C1 segment of cervical spinal cord (tissue), 14 donors: ENCODE data around the gene IGSF9.
A peak's percentile ranks its signal among the peaks of the same experiment; 100 is the strongest.
"Not testable (repeated sequence)": the region's sequence is repeated elsewhere in the genome, so short reads cannot be mapped to it uniquely, and the experiment has no call there.

Experiments used
- DNase-seq, 14 donors: peaks; one replicate each; lab custom pipeline; 2025; lab: John Stamatoyannopoulos, UW

Gene IGSF9

DNA sequence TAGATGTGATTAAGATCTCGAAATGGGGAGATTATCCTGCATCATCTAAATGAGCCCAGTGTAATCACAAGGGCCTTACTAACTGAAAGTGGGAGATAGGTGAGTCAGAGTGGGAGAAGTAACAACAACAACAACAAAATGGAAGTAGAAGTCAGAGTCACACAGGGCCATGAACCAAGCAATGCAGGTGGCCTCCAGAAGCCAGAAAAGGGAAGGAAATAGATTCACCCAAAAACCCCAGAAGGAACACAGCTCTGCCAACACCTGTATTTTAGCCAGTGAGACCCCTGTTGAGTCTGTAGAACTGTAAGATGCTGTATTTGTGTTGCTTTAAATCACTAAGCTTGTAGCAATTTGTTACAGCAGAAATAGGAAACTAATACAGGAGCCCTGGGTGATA is 24.2 kb downstream of the IGSF9 start:
- DNase-seq: no peak

GRCh38 chr1:159920651-159921050 is 24.8 kb downstream of the IGSF9 start:
- DNase-seq: no peak

DNA sequence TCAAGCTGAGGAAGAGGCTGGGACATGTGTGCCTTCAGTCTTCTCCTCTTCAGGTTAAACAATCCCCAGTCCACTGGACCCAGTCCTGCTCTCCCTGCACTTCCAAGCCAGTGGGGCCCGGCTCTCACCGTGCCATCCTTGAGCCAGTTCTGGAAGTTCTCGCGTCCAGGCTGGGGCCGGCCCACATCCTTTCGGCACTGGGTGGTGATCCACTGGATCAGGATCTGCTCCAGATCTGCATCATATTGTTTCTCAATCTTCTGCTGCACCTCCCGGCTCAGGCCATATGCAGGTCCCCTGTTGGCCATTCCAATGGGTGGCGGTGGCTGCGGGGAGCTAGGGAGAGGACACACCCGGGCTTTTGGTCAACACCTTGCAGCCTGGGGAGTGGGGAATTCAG is 25.2 kb downstream of the IGSF9 start:
- DNase-seq: no peak

DNA sequence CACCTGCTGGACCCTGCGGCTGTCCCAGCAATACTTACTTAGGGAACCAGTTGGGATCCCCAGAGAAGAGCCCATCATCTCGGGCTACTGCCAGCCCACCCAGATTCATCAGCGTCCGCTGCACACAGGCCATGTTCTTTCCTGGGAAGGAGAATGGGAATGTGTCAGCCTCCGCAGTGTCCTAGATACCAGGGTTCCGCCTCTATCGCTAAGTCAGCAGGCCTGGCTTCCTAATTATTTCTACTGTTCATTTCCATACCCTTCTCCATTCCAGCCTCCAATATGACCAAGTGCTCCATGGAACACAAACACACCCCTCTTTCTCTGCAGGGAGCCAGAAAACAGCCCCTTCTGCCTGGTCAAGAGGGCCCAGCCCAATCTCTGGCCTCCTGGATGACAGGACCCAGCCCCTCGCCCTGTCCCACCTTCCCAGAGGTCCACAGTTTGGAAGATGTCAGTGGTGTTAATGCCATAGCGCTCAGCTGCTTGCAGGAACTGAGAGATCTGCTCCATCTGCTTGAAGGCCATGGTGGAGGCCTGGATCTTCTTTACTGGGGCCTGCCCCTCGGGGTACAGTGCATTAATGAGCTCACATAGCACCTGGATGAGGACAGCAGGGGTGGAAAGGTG is 26.1 kb downstream of the IGSF9 start:
- DNase-seq: no peak

DNA sequence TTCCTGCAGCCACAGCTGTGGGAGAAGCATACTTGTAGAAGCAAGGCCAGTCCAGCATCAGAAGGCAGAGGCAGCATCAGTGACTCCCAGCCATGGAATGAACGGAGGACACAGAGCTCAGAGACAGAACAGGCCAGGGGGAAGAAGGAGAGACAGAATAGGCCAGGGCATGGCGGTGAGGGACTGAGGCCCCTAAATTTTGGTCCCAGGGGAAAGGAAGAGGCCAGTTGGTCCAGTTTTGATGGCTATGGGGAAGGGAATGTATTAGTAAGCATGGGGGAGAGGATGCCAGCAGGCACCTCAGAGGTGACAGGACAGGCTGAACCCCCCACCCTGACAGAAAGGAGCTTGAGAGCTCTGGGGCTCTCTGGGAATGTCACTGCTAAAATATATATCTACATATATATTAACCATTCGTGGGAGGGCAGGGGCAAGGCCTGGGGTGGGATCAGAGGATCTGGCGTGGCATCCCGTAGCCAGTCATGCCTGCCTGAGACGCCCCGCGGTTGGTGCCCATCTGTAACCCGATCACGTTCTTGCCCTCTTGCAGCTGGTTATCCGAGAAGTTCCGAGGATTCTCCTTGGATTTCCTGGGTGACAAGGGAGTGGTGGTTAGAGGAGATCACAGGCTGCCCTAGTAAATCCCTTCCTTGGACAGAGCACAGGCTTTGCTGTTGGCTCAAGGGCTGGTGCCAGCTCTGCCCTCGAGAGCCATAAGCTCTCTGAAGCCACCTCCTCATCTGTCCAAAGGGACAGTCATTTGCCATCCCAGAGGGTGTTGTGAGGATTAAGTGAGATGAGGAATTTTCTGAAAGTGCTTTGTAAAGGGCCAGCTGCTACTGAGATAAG is 26.8 kb downstream of the IGSF9 start:
- DNase-seq: no peak

DNA sequence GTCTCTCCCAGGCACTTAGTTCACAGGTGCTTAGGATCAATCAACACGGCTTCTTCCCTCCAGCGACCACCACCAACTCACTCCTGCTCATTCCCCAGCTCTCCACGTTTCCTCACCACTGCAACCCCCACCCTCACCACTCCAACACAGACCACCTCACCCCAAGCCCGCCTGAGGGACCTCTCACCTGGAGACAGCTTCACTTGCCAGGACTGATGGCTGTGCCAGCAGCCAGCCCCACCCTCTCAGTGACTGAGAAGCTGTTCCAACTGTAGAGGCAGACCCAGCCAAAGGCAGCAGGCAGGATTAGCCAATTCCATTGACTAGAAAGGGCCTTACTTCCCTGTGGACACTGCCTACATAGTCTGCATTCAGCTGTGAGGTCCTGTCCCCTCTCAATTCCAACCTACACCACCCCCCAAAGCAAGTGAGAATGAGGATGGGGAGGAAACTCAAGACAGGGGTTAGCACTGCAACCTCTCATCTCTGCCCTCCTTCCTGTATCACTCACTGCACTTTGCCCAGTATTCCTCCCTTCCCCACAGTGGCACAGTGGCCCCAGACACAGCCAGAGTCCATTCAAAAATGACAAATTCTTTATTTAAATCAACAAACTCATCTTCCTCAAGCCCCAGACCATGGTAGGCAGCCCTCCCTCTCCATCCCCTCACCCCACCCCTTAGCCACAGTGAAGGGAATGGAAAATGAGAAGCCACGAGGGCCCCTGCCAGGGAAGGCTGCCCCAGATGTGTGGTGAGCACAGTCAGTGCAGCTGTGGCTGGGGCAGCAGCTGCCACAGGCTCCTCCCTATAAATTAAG is 27.7 kb downstream of the IGSF9 start:
- DNase-seq: no peak

GRCh38 chr1:159916242-159917051 is 29.0 kb downstream of the IGSF9 start:
- DNase-seq: peak in 1 of 14 donors; percentile 26

- DNase-seq: no peak
Observed at GRCh38 chr1:159915571-159916241, 29.7 kb downstream of the IGSF9 start.

GRCh38 chr1:159914252-159915018 is 31.0 kb downstream of the IGSF9 start:
- DNase-seq: no peak

GRCh38 chr1:159913451-159914192 is 31.8 kb downstream of the IGSF9 start:
- no peak for DNase-seq

DNA sequence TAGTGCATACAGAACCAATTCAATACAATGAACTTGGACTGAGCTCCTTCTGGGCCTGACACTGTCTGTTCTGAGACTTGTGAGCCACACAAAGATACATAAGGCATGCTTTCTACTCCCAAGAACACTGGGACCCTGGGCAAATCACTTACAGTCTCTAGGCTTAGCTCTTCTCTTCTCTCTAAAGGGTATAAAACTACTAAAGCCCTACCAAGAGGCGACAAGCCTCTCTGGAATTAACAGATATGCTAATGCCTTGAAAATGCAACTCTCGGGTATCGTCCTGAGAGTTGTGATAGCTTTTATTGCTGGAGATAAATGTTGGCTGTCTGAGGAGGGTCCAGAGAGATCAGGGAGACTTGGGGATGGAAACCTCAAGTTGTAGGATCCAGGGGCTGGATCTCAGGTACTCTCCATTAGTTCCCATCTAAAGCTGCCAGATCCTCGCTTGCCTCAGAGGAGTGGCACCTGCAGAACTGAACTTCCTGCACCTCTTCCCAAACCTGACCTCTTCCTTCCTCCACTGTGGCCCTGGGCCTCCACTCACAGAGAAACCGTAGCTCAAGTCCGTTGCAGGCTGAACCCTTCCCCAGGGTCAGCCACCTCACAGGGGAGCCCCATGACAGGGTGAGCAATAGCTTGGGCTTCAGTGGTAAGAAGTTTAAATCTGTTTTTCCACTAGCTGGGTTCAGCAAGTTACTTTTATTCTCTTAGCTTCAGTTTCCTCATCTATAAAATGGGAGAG is 33.9 kb downstream of the IGSF9 start:
- no peak for DNase-seq

GRCh38 chr1:159908031-159908940 is 37.1 kb downstream of the IGSF9 start:
- DNase-seq: no peak

- DNase-seq: no peak
Observed at GRCh38 chr1:159906960-159907359, 38.5 kb downstream of the IGSF9 start.

DNA sequence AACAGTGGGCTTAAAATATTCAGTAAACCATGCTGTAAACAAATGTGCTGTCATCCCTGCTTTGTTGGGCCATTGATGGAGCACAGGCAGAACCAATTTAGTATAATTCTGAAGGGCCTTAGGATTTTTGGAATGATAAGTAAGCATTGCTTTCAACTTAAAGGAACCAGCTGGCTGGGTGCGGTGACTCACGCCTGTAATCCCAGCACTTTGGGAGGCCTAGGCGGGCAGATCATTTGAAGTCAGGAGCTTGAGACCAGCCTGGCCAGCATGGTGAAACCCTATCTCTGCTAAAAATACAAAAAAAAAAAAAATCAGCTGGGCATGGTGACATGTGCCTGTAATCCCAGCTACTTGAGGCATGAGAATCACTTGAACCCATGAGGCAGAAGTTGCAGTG is 41.4 kb downstream of the IGSF9 start:
- DNase-seq: not testable (repeated sequence)

DNA sequence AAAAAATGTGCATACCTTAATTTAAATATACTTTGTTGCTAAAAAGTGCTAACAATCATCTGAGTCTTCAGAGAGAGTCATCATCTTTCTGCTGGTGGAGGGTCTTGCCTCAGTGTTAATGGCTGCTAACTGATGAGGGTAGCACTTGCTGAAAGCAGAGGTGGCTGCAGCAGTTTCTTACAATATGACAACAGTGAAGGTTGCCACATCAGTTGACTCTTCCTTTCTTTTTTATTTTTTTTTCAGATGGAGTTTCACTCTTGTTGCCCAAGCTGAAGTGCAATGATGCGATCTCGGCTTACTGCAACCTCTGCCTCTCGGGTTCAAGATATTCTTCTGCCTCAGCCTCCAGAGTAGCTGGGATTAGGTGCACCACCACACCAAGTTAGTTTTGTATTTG is 42.9 kb downstream of the IGSF9 start:
- no peak for DNase-seq

DNA sequence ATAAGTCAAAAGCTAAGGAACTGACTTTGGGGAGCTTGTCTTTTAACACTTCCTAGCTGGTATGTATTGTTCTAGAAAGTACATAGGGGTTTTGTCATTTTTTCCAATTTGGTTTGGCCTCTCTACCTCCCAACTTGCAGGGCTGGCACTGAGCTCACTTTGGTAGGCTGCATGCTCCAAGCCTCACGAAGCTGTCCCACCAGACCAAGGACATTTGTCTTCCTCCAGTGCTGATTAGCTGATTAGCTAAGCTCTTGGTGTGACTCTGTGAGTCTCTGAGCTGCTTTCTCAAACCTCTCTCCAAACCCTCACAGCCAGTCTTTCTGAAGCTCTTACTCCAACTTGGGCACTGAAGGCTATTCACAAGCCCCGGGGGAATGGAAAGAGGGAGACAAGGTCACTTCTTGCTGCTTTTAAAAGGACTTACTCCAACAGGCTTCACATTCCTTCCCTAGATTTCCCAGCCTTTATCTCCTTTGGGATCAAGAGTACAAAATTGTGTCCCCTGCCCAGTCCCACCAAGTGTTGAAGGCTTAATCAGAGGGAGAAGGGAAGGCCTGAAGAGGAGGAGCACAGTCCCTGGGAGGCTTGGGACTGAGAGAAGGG is 44.6 kb downstream of the IGSF9 start:
- DNase-seq: no peak

- no peak for DNase-seq
Observed at GRCh38 chr1:159900086-159900680, 45.2 kb downstream of the IGSF9 start, which contains the start of gene CFAP45. Gene CFAP45, minus strand, starts transcription at chr1:159900165. Its CDS starts 67 bp downstream, at chr1:159900098.
